Nephron (organoid): ENCODE data around the gene RIOK3.

ENCODE experiments used
- H3K27ac Mint-ChIP-seq, 3 experiments: 2 replicates each; pipeline ENCODE4 v1.8.0; 2020; ENCODE audit warnings: mixed read lengths in 3 of 3, mild to moderate bottlenecking in 2 of 3, moderate library complexity in 1 of 3
- H3K27me3 Mint-ChIP-seq: 2 replicates; pipeline ENCODE4 v1.8.0; 2021; ENCODE audit warnings: low read depth, mild to moderate bottlenecking, moderate library complexity, mixed read lengths
- H3K36me3 Mint-ChIP-seq: 2 replicates; pipeline ENCODE4 v1.8.0; 2020; ENCODE audit warnings: low read depth, mixed read lengths
- H3K4me1 Mint-ChIP-seq: 2 replicates; pipeline ENCODE4 v1.8.0; 2020; ENCODE audit warnings: mixed read lengths
- H3K4me3 Mint-ChIP-seq, 3 experiments: 2 replicates each; pipeline ENCODE4 v1.8.0; 2020; ENCODE audit warnings: mild to moderate bottlenecking in 3 of 3, mixed read lengths in 3 of 3, moderate library complexity in 2 of 3
- H3K9me3 Mint-ChIP-seq: 2 replicates; pipeline ENCODE4 v1.8.0; 2020; ENCODE audit warnings: mixed read lengths
- CTCF ChIP-seq, 3 experiments: fragments of 200-600 bp; sonication (generic); IDR thresholded peaks; one replicate each; pipeline ENCODE4 v1.5.0; 2021; ENCODE audit warnings: antibody characterized with exemption in 3 of 3; ENCODE audit not compliant: unreplicated experiment in 3 of 3

The RIOK3 gene

DNA sequence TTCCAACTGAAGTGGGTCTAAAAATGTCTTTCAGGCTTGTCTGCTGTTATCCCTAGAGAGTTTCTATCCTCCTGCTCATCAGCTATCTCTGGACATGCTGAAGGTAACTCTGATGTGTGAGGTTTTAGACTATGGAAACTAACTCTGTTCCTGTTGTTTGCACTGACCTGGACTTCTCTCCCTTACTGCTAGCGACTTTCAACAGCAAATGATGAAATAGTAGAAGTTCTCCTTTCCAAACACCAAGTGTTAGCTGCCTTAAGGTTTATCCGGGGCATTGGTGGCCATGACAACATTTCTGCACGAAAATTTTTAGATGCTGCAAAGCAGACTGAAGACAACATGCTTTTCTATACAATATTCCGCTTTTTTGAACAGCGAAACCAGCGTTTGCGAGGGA, 77.1 kb downstream of the RIOK3 start:
- peaks cover 12% of the 10 kb centered on the region for H3K4me1 Mint-ChIP-seq
- H3K36me3 Mint-ChIP-seq = peaks cover 69% of the 10 kb centered on the region
- no peaks in the 10 kb centered on the region for H3K9me3 Mint-ChIP-seq
- no peak overlapping the region for H3K27ac Mint-ChIP-seq
- no peak for TF ChIP-seq CTCF (IDR thresholded peaks at IDR 0.05; ENCODE audit: unreplicated experiment in 3 of 3)
- no peak overlapping the region for H3K4me3 Mint-ChIP-seq
- no peaks in the 10 kb centered on the region for H3K27me3 Mint-ChIP-seq

DNA sequence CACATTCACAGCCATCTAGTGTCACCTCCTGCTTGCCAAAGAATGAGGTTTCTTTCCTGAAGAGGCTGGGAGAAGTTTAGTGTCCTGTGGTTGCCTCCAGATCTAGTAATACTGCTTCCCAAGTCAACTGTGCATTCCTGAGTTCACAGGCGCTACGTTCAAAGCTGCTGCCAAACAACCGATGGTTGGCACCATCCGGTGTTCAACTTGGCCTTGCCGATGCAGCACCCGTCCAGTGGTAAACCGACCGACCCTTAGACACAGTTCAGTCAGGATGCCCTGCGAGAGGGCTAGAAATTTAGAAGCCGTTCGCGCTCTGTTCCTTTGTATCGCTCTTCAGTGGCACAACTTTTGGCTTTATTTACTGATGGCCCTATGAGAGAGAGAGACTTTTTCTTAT, 78.8 kb downstream of the RIOK3 start:
- Mint-ChIP-seq H3K36me3 (peaks cover 71% of the 10 kb centered on the region), H3K4me1 (peaks cover 18% of the 10 kb centered on the region), H3K9me3 (no peaks in the 10 kb centered on the region), H3K27me3 (no peaks in the 10 kb centered on the region), H3K4me3 (no peak overlapping the region), H3K27ac (peak overlapping the region; percentile 10 to 93 (median 90))
- TF ChIP-seq CTCF (IDR thresholded peaks at IDR 0.05; ENCODE audit: unreplicated experiment in 3 of 3) = no peak
